Hepatocyte (in vitro differentiated cells): ENCODE measurements around the gene KRT36. TPM values are rescaled to one million over a fixed set of nuclear protein-coding genes. Genes with fewer than 3 reads are reported as not detected.

ENCODE experiments used
- DNase-seq: peaks from one replicate; pipeline ENCODE4 v3.0.0-alpha.2; 2016; ENCODE audit warnings: low spot score
- H2AFZ ChIP-seq: fragments of 200-600 bp; sonication (generic); 2 replicates; pipeline ENCODE4 v1.6.0; 2016; ENCODE audit warnings: antibody characterized with exemption, mild to moderate bottlenecking
- H3K27ac ChIP-seq: fragments of 200-600 bp; sonication (generic); 2 replicates; pipeline ENCODE4 v1.5.1; 2016; ENCODE audit warnings: mild to moderate bottlenecking
- H3K27me3 ChIP-seq: fragments of 200-600 bp; sonication (generic); 2 replicates; pipeline ENCODE4 v1.6.1; 2016
- H3K36me3 ChIP-seq: fragments of 200-600 bp; sonication (generic); replicated peaks from 2 replicates; pipeline ENCODE4 v1.5.1; 2016; ENCODE audit warnings: low read depth; ENCODE audit not compliant: insufficient read depth
- H3K4me1 ChIP-seq: fragments of 200-600 bp; sonication (generic); 2 replicates; pipeline ENCODE4 v1.5.1; 2016; ENCODE audit warnings: mild to moderate bottlenecking, moderate library complexity; ENCODE audit not compliant: insufficient read depth
- H3K4me2 ChIP-seq: fragments of 200-600 bp; sonication (generic); 2 replicates; pipeline ENCODE4 v1.6.0; 2016
- H3K4me3 ChIP-seq: fragments of 200-600 bp; sonication (generic); 2 replicates; pipeline ENCODE4 v1.5.1; 2016; ENCODE audit warnings: mild to moderate bottlenecking
- H3K79me2 ChIP-seq: fragments of 200-600 bp; sonication (generic); 2 replicates; pipeline ENCODE4 v1.6.0; 2017; ENCODE audit warnings: mild to moderate bottlenecking
- H3K9me2 ChIP-seq: fragments of 200-600 bp; sonication (generic); replicated peaks from 2 replicates; pipeline ENCODE4 v1.6.0; 2017; ENCODE audit warnings: mild to moderate bottlenecking; ENCODE audit not compliant: insufficient read depth
- H3K9me3 ChIP-seq: fragments of 200-600 bp; sonication (generic); 2 replicates; pipeline ENCODE4 v1.5.1; 2016; ENCODE audit warnings: low read depth, mild to moderate bottlenecking
- H4K20me1 ChIP-seq: fragments of 200-600 bp; sonication (generic); 2 replicates; pipeline ENCODE4 v1.6.0; 2016; ENCODE audit warnings: mild to moderate bottlenecking; ENCODE audit not compliant: insufficient read depth, poor library complexity, severe bottlenecking
- CTCF ChIP-seq: fragments of 200-600 bp; sonication (generic); IDR thresholded peaks from 2 replicates; pipeline ENCODE4 v1.5.1; 2016; ENCODE audit warnings: antibody characterized with exemption, mild to moderate bottlenecking; ENCODE audit not compliant: poor library complexity
- EZH2 ChIP-seq: fragments of 200-600 bp; sonication (generic); IDR thresholded peaks from 2 replicates; pipeline ENCODE4 v1.6.1; 2016; ENCODE audit warnings: antibody characterized with exemption, mild to moderate bottlenecking, borderline replicate concordance
- EZH2phosphoT487 ChIP-seq: fragments of 200-600 bp; sonication (generic); IDR thresholded peaks from one replicate; pipeline ENCODE4 v1.6.1; 2018; ENCODE audit warnings: antibody characterized with exemption, mild to moderate bottlenecking, low read depth, moderate library complexity; ENCODE audit not compliant: unreplicated experiment, severe bottlenecking
- WGBS: methylation state at CpG from one replicate; pipeline ENCODE4 v1.1.6; 2016; ENCODE audit warnings: low lambda C conversion rate; ENCODE audit errors: missing lambda C conversion rate; 5-methylcytosine and 5-hydroxymethylcytosine counted together
- polyA plus RNA-seq: library from polyadenylated mRNA; unstranded; fragments of >200 nt; fragmentation: Nextera tagmentation; extraction: Ambion mirVana; gene quantifications from 2 replicates; pipeline ENCODE4 v1.2.1, GENCODE V29; 2016
- total RNA-seq: library from RNA; depleted of rRNA; stranded (reverse); fragments of >200 nt; gene quantifications from 2 replicates; pipeline ENCODE4 v1.2.3, GENCODE V29; 2014

Gene KRT36
- total and polyA plus RNA-seq, 2 experiments from 2014 or later, result not detected

GRCh38 chr17:41484920-41485904 is 4.5 kb downstream of the KRT36 start:
- no peak overlapping the region for H3K27ac ChIP-seq
- H3K4me2 ChIP-seq, result no peak overlapping the region
- no peaks in the 10 kb centered on the region for H4K20me1 ChIP-seq
- no peaks in the 10 kb centered on the region for H3K9me2 ChIP-seq
- TF ChIP-seq EZH2 (no peak), EZH2phosphoT487 (no peak), CTCF (no peak)
- H2AFZ ChIP-seq, result no peak overlapping the region
- 91% methylated on average over 8 of the region's 8 CpGs for WGBS
- peaks cover 8% of the 10 kb centered on the region for H3K4me1 ChIP-seq
- H3K27me3 ChIP-seq, result no peaks in the 10 kb centered on the region
- H3K9me3 ChIP-seq, result no peaks in the 10 kb centered on the region
- H3K36me3 ChIP-seq, result no peaks in the 10 kb centered on the region
- H3K79me2 ChIP-seq, result no peaks in the 10 kb centered on the region
- H3K4me3 ChIP-seq, result no peak overlapping the region
- no peak for DNase-seq

GRCh38 chr17:41483991-41484826 is 5.5 kb downstream of the KRT36 start:
- Histone ChIP-seq H3K4me3 (no peak overlapping the region), H3K79me2 (no peaks in the 10 kb centered on the region), H4K20me1 (no peaks in the 10 kb centered on the region), H3K4me1 (peaks cover 8% of the 10 kb centered on the region), H3K9me3 (no peaks in the 10 kb centered on the region), H2AFZ (no peak overlapping the region), H3K36me3 (no peaks in the 10 kb centered on the region), H3K9me2 (no peaks in the 10 kb centered on the region), H3K27me3 (no peaks in the 10 kb centered on the region), H3K4me2 (no peak overlapping the region), H3K27ac (no peak overlapping the region)
- TF ChIP-seq EZH2, result no peak
- 70% methylated on average over 7 of the region's 7 CpGs for WGBS
- no peak for DNase-seq

- 43% methylated on average over 9 of the region's 9 CpGs for WGBS
- Histone ChIP-seq H3K79me2 (no peaks in the 10 kb centered on the region), H2AFZ (no peak overlapping the region), H4K20me1 (no peaks in the 10 kb centered on the region), H3K4me2 (no peak overlapping the region), H3K27me3 (no peaks in the 10 kb centered on the region), H3K9me3 (no peaks in the 10 kb centered on the region), H3K36me3 (no peaks in the 10 kb centered on the region), H3K27ac (no peak overlapping the region), H3K9me2 (no peaks in the 10 kb centered on the region), H3K4me1 (peaks cover 8% of the 10 kb centered on the region), H3K4me3 (no peak overlapping the region)
- no peak for DNase-seq
- TF ChIP-seq EZH2, result no peak
- no peak for TF ChIP-seq CTCF
- no peak for TF ChIP-seq EZH2phosphoT487
Measured at GRCh38 chr17:41483531-41483930, 6.2 kb downstream of the KRT36 start.
